GM23338 (cell line): ENCODE data around the gene PDSS2. TPM values are rescaled to one million over a fixed set of nuclear protein-coding genes. Genes with fewer than 3 reads are reported as not detected.

Experiments
- ATAC-seq: fragments of 200-7000 bp; cut with Tn5 transposase; 3 replicates; pipeline ENCODE4 v1.9.1; 2020
- DNase-seq: peaks from one replicate; pipeline ENCODE4 v3.0.0-alpha.2; 2015; ENCODE audit warnings: low spot score
- H2AFZ ChIP-seq: fragments of 200-600 bp; sonication (generic); 2 replicates; pipeline ENCODE4 v1.8.0; 2016; ENCODE audit warnings: antibody characterized with exemption, mild to moderate bottlenecking, moderate library complexity
- H3F3A ChIP-seq: fragments of 200-600 bp; sonication (generic); replicated peaks from 2 replicates; pipeline ENCODE4 v1.8.0; 2017; ENCODE audit warnings: antibody characterized with exemption, mixed run types, low read depth
- H3K27ac ChIP-seq: fragments of 200-600 bp; sonication (generic); 2 replicates; pipeline ENCODE4 v1.6.1; 2016; ENCODE audit warnings: low read depth
- H3K27me3 ChIP-seq: fragments of 200-600 bp; sonication (generic); 2 replicates; pipeline ENCODE4 v1.8.0; 2016; ENCODE audit warnings: mild to moderate bottlenecking, mixed run types, moderate library complexity; ENCODE audit not compliant: insufficient read depth
- H3K36me3 ChIP-seq: fragments of 200-600 bp; sonication (generic); 2 replicates; pipeline ENCODE4 v1.8.0; 2016; ENCODE audit warnings: mild to moderate bottlenecking; ENCODE audit not compliant: insufficient read depth
- H3K4me1 ChIP-seq: fragments of 200-600 bp; sonication (generic); 2 replicates; pipeline ENCODE4 v1.8.0; 2016; ENCODE audit warnings: mild to moderate bottlenecking, moderate library complexity; ENCODE audit not compliant: insufficient read depth
- H3K4me2 ChIP-seq: fragments of 200-600 bp; sonication (generic); 2 replicates; pipeline ENCODE4 v1.7.1; 2017; ENCODE audit warnings: mixed run types
- H3K4me3 ChIP-seq: fragments of 200-600 bp; sonication (generic); 2 replicates; pipeline ENCODE4 v1.6.1; 2016; ENCODE audit warnings: mixed run types
- H3K79me2 ChIP-seq: fragments of 200-600 bp; sonication (generic); replicated peaks from 2 replicates; pipeline ENCODE4 v1.8.0; 2017; ENCODE audit warnings: mild to moderate bottlenecking; ENCODE audit not compliant: insufficient read depth
- H3K9me2 ChIP-seq: fragments of 200-600 bp; sonication (generic); 2 replicates; pipeline ENCODE4 v1.8.0; 2017; ENCODE audit not compliant: insufficient read depth
- H4K20me1 ChIP-seq: fragments of 200-600 bp; sonication (generic); replicated peaks from 2 replicates; pipeline ENCODE4 v1.8.0; 2017; ENCODE audit warnings: mild to moderate bottlenecking; ENCODE audit not compliant: insufficient read depth
- H3K27ac Mint-ChIP-seq: 2 replicates; pipeline ENCODE4 v1.8.0; 2020; ENCODE audit warnings: inconsistent platforms, mild to moderate bottlenecking, moderate library complexity, mixed read lengths
- H3K27me3 Mint-ChIP-seq: 3 replicates; pipeline ENCODE4 v1.8.0; 2022; ENCODE audit warnings: low read depth, mild to moderate bottlenecking, moderate library complexity, mixed read lengths, inconsistent platforms; ENCODE audit not compliant: insufficient read depth, poor library complexity
- H3K36me3 Mint-ChIP-seq: 3 replicates; pipeline ENCODE4 v1.8.0; 2021; ENCODE audit warnings: low read depth, mild to moderate bottlenecking, inconsistent platforms, moderate library complexity, mixed read lengths
- H3K4me1 Mint-ChIP-seq: 3 replicates; pipeline ENCODE4 v1.8.0; 2020; ENCODE audit warnings: mild to moderate bottlenecking, inconsistent platforms, mixed read lengths
- H3K4me3 Mint-ChIP-seq: 3 replicates; pipeline ENCODE4 v1.8.0; 2021; ENCODE audit warnings: moderate library complexity, mild to moderate bottlenecking, inconsistent platforms, mixed read lengths
- H3K9me3 Mint-ChIP-seq: 3 replicates; pipeline ENCODE4 v1.8.0; 2020; ENCODE audit warnings: moderate library complexity, mild to moderate bottlenecking, inconsistent platforms, mixed read lengths
- EZH2phosphoT487 ChIP-seq: fragments of 200-600 bp; sonication (generic); IDR thresholded peaks from one replicate; pipeline ENCODE4 v1.8.1; 2018; ENCODE audit warnings: antibody characterized with exemption; ENCODE audit not compliant: unreplicated experiment
- NANOG ChIP-seq: IDR thresholded peaks from 2 replicates; pipeline ENCODE4 v1.6.1; 2016; ENCODE audit warnings: antibody characterized with exemption, borderline replicate concordance
- POLR2AphosphoS5 ChIP-seq: IDR thresholded peaks from 2 replicates; pipeline ENCODE4 v1.6.1; 2016; ENCODE audit warnings: antibody characterized with exemption, low read depth
- STAT1 ChIP-seq: IDR thresholded peaks from one replicate; pipeline ENCODE4 v1.6.1; 2016; ENCODE audit warnings: antibody characterized with exemption; ENCODE audit not compliant: unreplicated experiment
- ZNF462 ChIP-seq: fragments of 250-450 bp; sonication (Bioruptor Pico); IDR thresholded peaks from 2 replicates; pipeline ENCODE4 v1.5.0; 2020; ENCODE audit warnings: mild to moderate bottlenecking, moderate library complexity
- polyA plus RNA-seq: library from polyadenylated mRNA; unstranded; fragments of >200 nt; fragmentation: Nextera tagmentation; extraction: Ambion mirVana; gene quantifications from 2 replicates; pipeline ENCODE4 v1.2.1, GENCODE V29; 2016
- total RNA-seq: library from RNA; depleted of rRNA; stranded (reverse); fragments of >200 nt; shearing (Covaris generic); gene quantifications from 2 replicates; pipeline ENCODE4 v1.2.3, GENCODE V29; 2014
- TF ChIP-seq, protein P1 (sequence below), 2 experiments: fragments of 200-600 bp in 1 of 2; sonication (generic) in 1 of 2; conservative IDR thresholded peaks; 2 replicates each; pipeline versions ENCODE4 v1.5.1 to v1.6.1; 2016 to 2017; ENCODE audit warnings: antibody characterized with exemption in 2 of 2, low read depth in 2 of 2, mild to moderate bottlenecking in 2 of 2, moderate library complexity in 1 of 2

PDSS2 gene
- total and polyA plus RNA-seq, 2 experiments from 2014 or later: 7.3 to 16.7 TPM

DNA sequence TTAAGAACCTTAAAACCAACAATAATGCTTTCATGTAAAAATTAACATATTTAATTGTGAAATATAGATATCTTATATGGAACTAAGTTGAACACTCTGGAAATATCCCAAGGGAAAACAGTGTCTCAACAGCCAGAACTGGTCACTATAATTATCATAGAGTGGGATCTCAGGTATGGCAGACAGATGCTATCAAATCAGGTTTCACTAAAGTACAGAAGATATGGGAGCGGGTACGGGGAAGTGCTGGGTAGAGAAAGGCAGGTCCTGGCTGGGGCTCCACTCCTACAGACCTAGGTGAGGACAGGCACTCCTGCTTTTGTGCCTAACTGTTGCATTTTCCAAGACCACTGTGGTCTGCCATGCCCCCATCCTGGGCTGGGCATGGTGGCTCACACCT is 215.9 kb downstream of the PDSS2 start:
- no peak overlapping the region for H3K4me3 ChIP-seq
- Mint-ChIP-seq H3K27ac (no peak overlapping the region), H3K4me1 (peaks cover 3% of the 10 kb centered on the region; the same call in 1 of the 3 replicates), H3K4me3 (no peak overlapping the region), H3K27me3 (no peaks in the 10 kb centered on the region), H3K9me3 (no peaks in the 10 kb centered on the region), H3K36me3 (no peaks in the 10 kb centered on the region)
- TF ChIP-seq EZH2phosphoT487: no peak
- no peak for TF ChIP-seq ZNF462 (CRISPR knock-in tag)
- TF ChIP-seq STAT1: no peak
- no peak for TF ChIP-seq POLR2AphosphoS5
- no peak overlapping the region for H3K4me2 ChIP-seq
- H3K79me2 ChIP-seq: no peaks in the 10 kb centered on the region
- no peak overlapping the region for H2AFZ ChIP-seq
- H3K9me2 ChIP-seq: no peaks in the 10 kb centered on the region
- H3K4me1 ChIP-seq: no peaks in the 10 kb centered on the region
- DNase-seq (no peak), ATAC-seq (no peak)
- H3K27me3 ChIP-seq: no peaks in the 10 kb centered on the region
- H3F3A ChIP-seq: no peaks in the 10 kb centered on the region
- no peaks in the 10 kb centered on the region for H3K36me3 ChIP-seq
- H4K20me1 ChIP-seq: 0 out of 2 replicates have a peak, but pooled peaks cover 2% of the 10 kb centered on the region
- no peak overlapping the region for H3K27ac ChIP-seq

- DNase-seq: no peak
- peaks cover 9% of the 10 kb centered on the region; the same call in 2 of the 3 replicates for H3K36me3 Mint-ChIP-seq
- no peaks in the 10 kb centered on the region for H3K27me3 Mint-ChIP-seq
- H3K4me2 ChIP-seq: no peak overlapping the region
- ATAC-seq: no peak
- H3K27ac ChIP-seq: no peak overlapping the region
- H3K4me1 Mint-ChIP-seq: peaks cover 3% of the 10 kb centered on the region; the same call in 1 of the 3 replicates
- H2AFZ ChIP-seq: no peak overlapping the region
- 0 out of 2 replicates have a peak, but pooled peaks cover 3% of the 10 kb centered on the region for H4K20me1 ChIP-seq
- H3K27me3 ChIP-seq: no peaks in the 10 kb centered on the region
- H3K79me2 ChIP-seq: no peaks in the 10 kb centered on the region
- H3K9me3 Mint-ChIP-seq: peaks cover 7% of the 10 kb centered on the region; the same call in 1 of the 3 replicates
- H3K27ac Mint-ChIP-seq: no peak overlapping the region
- no peaks in the 10 kb centered on the region for H3K4me1 ChIP-seq
- H3K4me3 Mint-ChIP-seq: no peak overlapping the region
- no peaks in the 10 kb centered on the region for H3K36me3 ChIP-seq
- no peaks in the 10 kb centered on the region for H3K9me2 ChIP-seq
- no peaks in the 10 kb centered on the region for H3F3A ChIP-seq
- no peak overlapping the region for H3K4me3 ChIP-seq
- TF ChIP-seq, protein P1, sequence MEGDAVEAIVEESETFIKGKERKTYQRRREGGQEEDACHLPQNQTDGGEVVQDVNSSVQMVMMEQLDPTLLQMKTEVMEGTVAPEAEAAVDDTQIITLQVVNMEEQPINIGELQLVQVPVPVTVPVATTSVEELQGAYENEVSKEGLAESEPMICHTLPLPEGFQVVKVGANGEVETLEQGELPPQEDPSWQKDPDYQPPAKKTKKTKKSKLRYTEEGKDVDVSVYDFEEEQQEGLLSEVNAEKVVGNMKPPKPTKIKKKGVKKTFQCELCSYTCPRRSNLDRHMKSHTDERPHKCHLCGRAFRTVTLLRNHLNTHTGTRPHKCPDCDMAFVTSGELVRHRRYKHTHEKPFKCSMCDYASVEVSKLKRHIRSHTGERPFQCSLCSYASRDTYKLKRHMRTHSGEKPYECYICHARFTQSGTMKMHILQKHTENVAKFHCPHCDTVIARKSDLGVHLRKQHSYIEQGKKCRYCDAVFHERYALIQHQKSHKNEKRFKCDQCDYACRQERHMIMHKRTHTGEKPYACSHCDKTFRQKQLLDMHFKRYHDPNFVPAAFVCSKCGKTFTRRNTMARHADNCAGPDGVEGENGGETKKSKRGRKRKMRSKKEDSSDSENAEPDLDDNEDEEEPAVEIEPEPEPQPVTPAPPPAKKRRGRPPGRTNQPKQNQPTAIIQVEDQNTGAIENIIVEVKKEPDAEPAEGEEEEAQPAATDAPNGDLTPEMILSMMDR (conservative IDR thresholded peaks at IDR 0.05; ENCODE audit: low read depth in 2 of 2): no peak
- no peak for TF ChIP-seq NANOG
Measured at GRCh38 chr6:107237992-107238660, 221.2 kb downstream of the PDSS2 start.
